ENCODE results near the gene THRB. TPM values are rescaled to one million over a fixed set of nuclear protein-coding genes. Genes with fewer than 3 reads are reported as not detected.

Gene THRB
- total RNA-seq, 4 donors from 2014 or later = 6.3 to 10.3 (median 8.5) TPM

DNA sequence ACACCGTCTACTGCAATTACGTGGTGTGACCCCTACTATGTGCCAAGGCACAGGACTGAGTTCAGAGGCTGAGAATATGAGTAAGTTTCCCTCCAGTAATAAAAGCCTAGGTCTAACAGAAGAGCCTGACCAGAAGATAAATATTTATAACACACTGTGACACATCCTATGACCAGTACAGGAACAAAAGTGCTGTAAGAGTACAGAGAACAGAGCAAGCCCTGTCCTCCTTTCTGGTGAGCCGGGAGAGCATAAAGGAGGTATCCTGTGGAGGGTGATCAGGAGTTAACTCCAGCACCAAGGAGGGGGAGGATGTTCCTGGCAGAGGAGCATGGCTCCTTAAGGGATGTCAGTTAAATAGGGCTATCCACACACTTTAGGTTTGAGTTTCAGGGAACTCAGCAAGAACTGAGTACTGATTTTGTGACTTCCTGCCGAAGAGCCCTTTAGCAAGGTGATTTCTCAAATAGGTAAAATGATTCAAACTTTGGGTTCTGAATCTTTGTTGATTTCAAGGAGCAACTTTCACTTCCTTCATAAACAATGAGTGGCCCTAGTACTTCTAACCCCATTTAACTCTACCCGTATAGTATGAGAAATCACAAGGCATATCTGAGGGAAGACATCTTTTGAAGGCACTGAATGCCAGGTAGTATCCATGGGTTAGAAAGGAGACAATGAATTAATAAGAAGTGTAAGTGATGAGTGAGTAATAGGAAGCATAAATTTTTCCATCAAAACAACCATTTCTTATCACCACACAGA is 198.0 kb downstream of the THRB start:
- Histone ChIP-seq H3K36me3 (peaks cover 0 to 9% (median 0%) of the 10 kb centered on the region in 3 donors), H3K27me3 (no peaks in the 10 kb centered on the region), H3K4me1 (peaks cover 0 to 4% (median 0%) of the 10 kb centered on the region in 4 donors), H3K9me3 (peaks cover 0 to 9% (median 0%) of the 10 kb centered on the region in 4 donors), H3K4me3 (no peak overlapping the region), H3K27ac (no peak overlapping the region)
- TF ChIP-seq POLR2A (IDR thresholded peaks at IDR 0.05) (no peak), EP300 (IDR thresholded peaks at IDR 0.05) (no peak)
- TF ChIP-seq, protein P1, sequence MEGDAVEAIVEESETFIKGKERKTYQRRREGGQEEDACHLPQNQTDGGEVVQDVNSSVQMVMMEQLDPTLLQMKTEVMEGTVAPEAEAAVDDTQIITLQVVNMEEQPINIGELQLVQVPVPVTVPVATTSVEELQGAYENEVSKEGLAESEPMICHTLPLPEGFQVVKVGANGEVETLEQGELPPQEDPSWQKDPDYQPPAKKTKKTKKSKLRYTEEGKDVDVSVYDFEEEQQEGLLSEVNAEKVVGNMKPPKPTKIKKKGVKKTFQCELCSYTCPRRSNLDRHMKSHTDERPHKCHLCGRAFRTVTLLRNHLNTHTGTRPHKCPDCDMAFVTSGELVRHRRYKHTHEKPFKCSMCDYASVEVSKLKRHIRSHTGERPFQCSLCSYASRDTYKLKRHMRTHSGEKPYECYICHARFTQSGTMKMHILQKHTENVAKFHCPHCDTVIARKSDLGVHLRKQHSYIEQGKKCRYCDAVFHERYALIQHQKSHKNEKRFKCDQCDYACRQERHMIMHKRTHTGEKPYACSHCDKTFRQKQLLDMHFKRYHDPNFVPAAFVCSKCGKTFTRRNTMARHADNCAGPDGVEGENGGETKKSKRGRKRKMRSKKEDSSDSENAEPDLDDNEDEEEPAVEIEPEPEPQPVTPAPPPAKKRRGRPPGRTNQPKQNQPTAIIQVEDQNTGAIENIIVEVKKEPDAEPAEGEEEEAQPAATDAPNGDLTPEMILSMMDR (IDR thresholded peaks at IDR 0.05) = no peak
- WGBS, 2 donors = 71 to 75% methylated on average over 5 of the region's 5 CpGs
- DNase-seq (ENCODE audit: low spot score in 2 of 2) = no peak

DNA sequence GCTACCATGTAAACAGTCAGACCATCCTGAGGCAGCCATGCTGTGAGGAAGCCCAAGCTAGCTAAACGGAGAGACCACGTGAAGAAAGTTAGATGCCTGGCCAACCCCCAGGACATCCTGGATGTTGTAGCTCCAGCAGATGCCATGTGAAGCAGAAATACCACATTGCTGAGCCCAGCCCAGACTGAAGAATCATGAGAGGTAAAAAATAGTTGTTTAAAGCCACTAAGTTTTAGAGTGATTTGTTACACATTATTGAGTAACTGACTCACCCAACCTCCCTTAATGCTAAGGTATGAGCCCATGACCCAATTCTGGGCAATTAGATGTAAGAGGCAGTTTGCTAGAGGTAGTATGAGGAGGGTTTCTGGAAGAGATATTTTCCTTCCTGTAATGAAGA is 200.5 kb downstream of the THRB start:
- no peak for DNase-seq (ENCODE audit: low spot score in 2 of 2)
- Histone ChIP-seq H3K36me3 (peaks cover 0 to 9% (median 0%) of the 10 kb centered on the region in 3 donors), H3K4me3 (no peak overlapping the region), H3K27me3 (no peaks in the 10 kb centered on the region), H3K4me1 (peaks cover 0 to 11% (median 1%) of the 10 kb centered on the region in 4 donors), H3K9me3 (peaks cover 0 to 9% (median 0%) of the 10 kb centered on the region in 4 donors), H3K27ac (no peak overlapping the region)
- TF ChIP-seq POLR2A (IDR thresholded peaks at IDR 0.05) (no peak), EP300 (IDR thresholded peaks at IDR 0.05) (no peak)
- TF ChIP-seq, protein P1 (IDR thresholded peaks at IDR 0.05) = no peak
- 96 to 100% methylated on average over 2 of the region's 2 CpGs for WGBS, 2 donors

DNA sequence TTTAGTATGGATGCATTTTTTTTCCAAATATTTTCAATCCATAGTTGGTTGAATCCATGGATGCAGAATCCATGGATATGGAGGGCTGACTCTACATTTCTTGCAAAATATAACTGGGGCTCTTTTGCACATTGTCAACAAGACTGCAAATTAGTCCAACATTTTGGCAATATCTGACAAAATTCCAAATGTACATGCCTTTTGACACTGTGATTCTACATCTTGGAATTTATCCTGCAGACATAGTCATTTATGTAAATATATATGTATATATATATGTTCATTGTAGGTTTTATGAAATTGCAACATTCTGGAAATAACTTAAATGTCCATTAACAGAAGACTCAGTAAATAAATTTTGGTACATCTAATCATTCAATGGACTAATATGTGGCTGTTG is 203.0 kb downstream of the THRB start:
- no peak overlapping the region for H3K4me3 ChIP-seq
- no peak overlapping the region for H3K27ac ChIP-seq
- peaks cover 0 to 9% (median 0%) of the 10 kb centered on the region in 3 donors for H3K36me3 ChIP-seq
- peaks cover 0 to 9% (median 0%) of the 10 kb centered on the region in 4 donors for H3K9me3 ChIP-seq
- DNase-seq (ENCODE audit: low spot score in 2 of 2) = no peak
- no peaks in the 10 kb centered on the region for H3K27me3 ChIP-seq
- no peak for TF ChIP-seq POLR2A (IDR thresholded peaks at IDR 0.05)
- TF ChIP-seq EP300 (IDR thresholded peaks at IDR 0.05) = no peak
- TF ChIP-seq, protein P1 (IDR thresholded peaks at IDR 0.05) = no peak
- H3K4me1 ChIP-seq = peaks cover 0 to 30% (median 7%) of the 10 kb centered on the region in 4 donors

DNA sequence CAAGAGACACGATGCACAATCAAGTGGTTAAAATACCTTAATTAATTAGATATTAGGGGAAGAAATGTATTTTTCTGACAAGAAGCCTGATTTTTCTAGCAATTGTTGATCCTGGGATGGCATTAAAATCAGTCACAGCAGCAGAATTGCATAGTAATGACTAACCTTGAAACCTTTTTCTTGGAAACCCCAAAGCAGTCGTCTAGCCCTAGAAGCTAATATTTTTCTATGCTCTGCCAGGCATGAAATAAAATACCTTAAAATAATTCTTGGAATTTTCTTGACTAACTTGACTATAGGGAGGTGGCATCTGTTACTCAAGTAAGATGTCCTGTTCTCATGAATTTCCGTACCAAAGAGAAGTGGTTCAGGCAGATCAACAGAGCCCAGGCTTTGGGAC is 204.1 kb downstream of the THRB start:
- H3K36me3 ChIP-seq = peaks cover 0 to 9% (median 0%) of the 10 kb centered on the region in 3 donors
- H3K4me1 ChIP-seq = peaks cover 0 to 30% (median 7%) of the 10 kb centered on the region in 4 donors
- 74 to 78% methylated on average over 3 of the region's 3 CpGs for WGBS, 2 donors
- H3K4me3 ChIP-seq = no peak overlapping the region
- no peaks in the 10 kb centered on the region for H3K27me3 ChIP-seq
- no peak overlapping the region for H3K27ac ChIP-seq
- TF ChIP-seq POLR2A (IDR thresholded peaks at IDR 0.05) = no peak
- no peak for TF ChIP-seq EP300 (IDR thresholded peaks at IDR 0.05)
- TF ChIP-seq, protein P1 (IDR thresholded peaks at IDR 0.05) = no peak
- no peak for DNase-seq (ENCODE audit: low spot score in 2 of 2)
- H3K9me3 ChIP-seq = peaks cover 0 to 9% (median 0%) of the 10 kb centered on the region in 4 donors

DNA sequence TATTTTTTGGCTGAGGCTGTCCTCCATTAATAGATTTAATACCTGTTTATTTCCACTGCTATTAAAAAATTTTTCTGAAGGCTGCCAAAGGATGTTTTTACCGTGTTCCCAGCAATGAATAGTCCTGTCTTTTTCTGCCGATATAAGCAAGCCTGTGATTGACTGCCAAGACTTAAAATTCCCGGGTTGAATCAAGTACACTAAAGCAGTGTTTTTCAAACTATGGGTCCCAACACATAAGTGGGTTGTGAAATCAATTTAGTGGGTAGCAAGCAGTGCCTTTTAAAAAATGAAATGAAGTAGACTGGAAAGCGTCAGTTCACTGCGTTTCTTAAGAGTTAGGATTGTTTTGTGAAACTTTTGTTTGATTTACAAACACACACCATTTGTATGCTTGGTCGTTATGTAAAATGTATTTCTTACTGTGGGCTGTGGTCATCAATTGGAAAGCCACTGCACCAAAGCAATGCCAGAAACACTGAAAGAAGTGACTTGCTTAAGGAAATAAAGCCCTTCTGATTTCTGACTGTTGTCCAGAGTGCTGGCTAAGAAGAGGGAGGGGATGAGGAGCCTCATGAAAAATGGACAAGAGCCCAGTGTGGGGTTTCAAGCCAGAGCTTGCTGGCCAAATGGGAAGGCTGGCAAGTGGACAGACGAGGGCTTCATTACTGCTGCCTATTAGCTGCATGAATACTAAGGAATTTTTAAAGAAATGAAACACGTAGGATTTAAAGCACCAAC is 206.0 kb downstream of the THRB start:
- Histone ChIP-seq H3K4me3 (no peak overlapping the region), H3K4me1 (peaks cover 0 to 30% (median 7%) of the 10 kb centered on the region in 4 donors), H3K9me3 (no peaks in the 10 kb centered on the region), H3K27ac (peak overlapping the region in 2 of 4 donors; percentile 45 to 57), H3K27me3 (no peaks in the 10 kb centered on the region), H3K36me3 (peaks cover 0 to 1% (median 0%) of the 10 kb centered on the region in 3 donors)
- 26 to 29% methylated on average over 8 of the region's 8 CpGs for WGBS, 2 donors
- TF ChIP-seq POLR2A (IDR thresholded peaks at IDR 0.05) (no peak), EP300 (IDR thresholded peaks at IDR 0.05) (peak in 1 of 2 donors; percentile 7)
- TF ChIP-seq, protein P1 (IDR thresholded peaks at IDR 0.05) = no peak
- no peak for DNase-seq (ENCODE audit: low spot score in 2 of 2)
